Liver (tissue), 3 donors: ENCODE results near the gene ATP1A3.

Experiments used
- CTCF ChIP-seq: fragments of 150-350 bp; IDR thresholded peaks from 2 replicates; pipeline ENCODE4 v1.5.1; 2017; ENCODE audit warnings: improper control_type of control experiment, low read depth, low read length; ENCODE audit not compliant: missing input control
- EGR1 ChIP-seq, 2 donors: IDR thresholded peaks; 2 replicates each; pipeline ENCODE4 v1.6.1; 2016 to 2018; ENCODE audit warnings: antibody characterized with exemption in 2 of 2, low read depth in 2 of 2
- FOXA1 ChIP-seq: IDR thresholded peaks from 2 replicates; pipeline ENCODE4 v1.6.1; 2016; ENCODE audit warnings: antibody characterized with exemption
- GABPA ChIP-seq, 2 donors: IDR thresholded peaks in 1 of 2; conservative IDR thresholded peaks in 1 of 2; 2 replicates each; pipeline ENCODE4 v1.6.1; 2016; ENCODE audit warnings: antibody characterized with exemption in 2 of 2, mild to moderate bottlenecking in 1 of 2, moderate library complexity in 1 of 2
- JUND ChIP-seq, 2 donors: IDR thresholded peaks; 2 replicates each; pipeline ENCODE4 v1.6.1; 2016; ENCODE audit warnings: antibody characterized with exemption in 2 of 2
- REST ChIP-seq: IDR thresholded peaks from 2 replicates; pipeline ENCODE4 v1.6.1; 2016; ENCODE audit warnings: antibody characterized with exemption, mild to moderate bottlenecking
- SP1 ChIP-seq: IDR thresholded peaks from 2 replicates; pipeline ENCODE4 v1.6.1; 2018; ENCODE audit warnings: antibody characterized with exemption, mild to moderate bottlenecking
- TAF1 ChIP-seq: conservative IDR thresholded peaks from 2 replicates; pipeline ENCODE4 v1.6.1; 2016; ENCODE audit warnings: antibody characterized with exemption, mild to moderate bottlenecking
- YY1 ChIP-seq: IDR thresholded peaks from 2 replicates; pipeline ENCODE4 v1.6.1; 2016; ENCODE audit warnings: antibody characterized with exemption, mild to moderate bottlenecking
- TF ChIP-seq, protein P1 (sequence below): IDR thresholded peaks from 2 replicates; pipeline ENCODE4 v1.6.1; 2016; ENCODE audit warnings: antibody characterized with exemption
- TF ChIP-seq, protein P2 (sequence below): IDR thresholded peaks from 2 replicates; pipeline ENCODE4 v1.6.1; 2016; ENCODE audit warnings: antibody characterized with exemption
- TF ChIP-seq, protein P3 (sequence below): IDR thresholded peaks from 2 replicates; pipeline ENCODE4 v1.6.1; 2016; ENCODE audit warnings: antibody characterized with exemption
- donor health status: healthy.
- donor health status: healthy.

- TF ChIP-seq CTCF (no peak), REST (no peak), EGR1 (IDR thresholded peaks at IDR 0.05; ENCODE audit: low read depth in 2 of 2) (no peak), SP1 (no peak), YY1 (no peak), TAF1 (no peak), JUND (IDR thresholded peaks at IDR 0.05) (no peak), GABPA (IDR thresholded peaks at IDR 0.05 in 1 of 2, conservative IDR thresholded peaks at IDR 0.05 in 1 of 2) (no peak), FOXA1 (no peak)
- TF ChIP-seq, protein P1, sequence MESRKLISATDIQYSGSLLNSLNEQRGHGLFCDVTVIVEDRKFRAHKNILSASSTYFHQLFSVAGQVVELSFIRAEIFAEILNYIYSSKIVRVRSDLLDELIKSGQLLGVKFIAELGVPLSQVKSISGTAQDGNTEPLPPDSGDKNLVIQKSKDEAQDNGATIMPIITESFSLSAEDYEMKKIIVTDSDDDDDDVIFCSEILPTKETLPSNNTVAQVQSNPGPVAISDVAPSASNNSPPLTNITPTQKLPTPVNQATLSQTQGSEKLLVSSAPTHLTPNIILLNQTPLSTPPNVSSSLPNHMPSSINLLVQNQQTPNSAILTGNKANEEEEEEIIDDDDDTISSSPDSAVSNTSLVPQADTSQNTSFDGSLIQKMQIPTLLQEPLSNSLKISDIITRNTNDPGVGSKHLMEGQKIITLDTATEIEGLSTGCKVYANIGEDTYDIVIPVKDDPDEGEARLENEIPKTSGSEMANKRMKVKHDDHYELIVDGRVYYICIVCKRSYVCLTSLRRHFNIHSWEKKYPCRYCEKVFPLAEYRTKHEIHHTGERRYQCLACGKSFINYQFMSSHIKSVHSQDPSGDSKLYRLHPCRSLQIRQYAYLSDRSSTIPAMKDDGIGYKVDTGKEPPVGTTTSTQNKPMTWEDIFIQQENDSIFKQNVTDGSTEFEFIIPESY, result no peak
- TF ChIP-seq, protein P2, sequence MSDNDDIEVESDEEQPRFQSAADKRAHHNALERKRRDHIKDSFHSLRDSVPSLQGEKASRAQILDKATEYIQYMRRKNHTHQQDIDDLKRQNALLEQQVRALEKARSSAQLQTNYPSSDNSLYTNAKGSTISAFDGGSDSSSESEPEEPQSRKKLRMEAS, result no peak
- TF ChIP-seq, protein P3, sequence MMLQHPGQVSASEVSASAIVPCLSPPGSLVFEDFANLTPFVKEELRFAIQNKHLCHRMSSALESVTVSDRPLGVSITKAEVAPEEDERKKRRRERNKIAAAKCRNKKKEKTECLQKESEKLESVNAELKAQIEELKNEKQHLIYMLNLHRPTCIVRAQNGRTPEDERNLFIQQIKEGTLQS, result no peak
Observed at GRCh38 chr19:41932720-41933332, 61.2 kb downstream of the ATP1A3 start.
